ENCODE results near the gene GABRR2.
"Not testable (repeated sequence)": the region's sequence is repeated elsewhere in the genome, so short reads cannot be mapped to it uniquely, and the experiment has no call there.

GABRR2 gene

DNA sequence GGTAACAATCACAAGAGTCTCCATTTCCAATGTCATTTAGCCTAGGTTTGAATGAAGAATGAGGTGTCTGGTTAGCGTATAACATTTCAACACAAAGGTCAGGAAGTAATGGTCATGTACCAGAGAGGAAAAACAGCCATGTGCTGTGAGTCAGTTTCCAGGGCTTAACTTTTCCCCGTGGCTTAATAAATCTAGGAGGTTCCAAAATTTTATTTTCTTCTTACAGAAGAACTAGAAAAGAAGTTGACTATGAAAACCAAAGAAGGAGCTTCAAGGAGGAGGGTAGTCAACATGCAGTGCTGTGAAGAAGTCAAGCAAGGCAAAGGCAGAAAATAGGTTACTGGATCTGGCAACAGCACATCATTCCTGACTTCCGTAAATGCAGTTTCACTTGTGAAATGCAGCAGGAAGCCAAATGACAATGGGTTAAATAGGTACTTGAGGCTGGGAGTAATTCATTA is 8.4 kb upstream of the GABRR2 start:
- DNase-seq = no peak

DNA sequence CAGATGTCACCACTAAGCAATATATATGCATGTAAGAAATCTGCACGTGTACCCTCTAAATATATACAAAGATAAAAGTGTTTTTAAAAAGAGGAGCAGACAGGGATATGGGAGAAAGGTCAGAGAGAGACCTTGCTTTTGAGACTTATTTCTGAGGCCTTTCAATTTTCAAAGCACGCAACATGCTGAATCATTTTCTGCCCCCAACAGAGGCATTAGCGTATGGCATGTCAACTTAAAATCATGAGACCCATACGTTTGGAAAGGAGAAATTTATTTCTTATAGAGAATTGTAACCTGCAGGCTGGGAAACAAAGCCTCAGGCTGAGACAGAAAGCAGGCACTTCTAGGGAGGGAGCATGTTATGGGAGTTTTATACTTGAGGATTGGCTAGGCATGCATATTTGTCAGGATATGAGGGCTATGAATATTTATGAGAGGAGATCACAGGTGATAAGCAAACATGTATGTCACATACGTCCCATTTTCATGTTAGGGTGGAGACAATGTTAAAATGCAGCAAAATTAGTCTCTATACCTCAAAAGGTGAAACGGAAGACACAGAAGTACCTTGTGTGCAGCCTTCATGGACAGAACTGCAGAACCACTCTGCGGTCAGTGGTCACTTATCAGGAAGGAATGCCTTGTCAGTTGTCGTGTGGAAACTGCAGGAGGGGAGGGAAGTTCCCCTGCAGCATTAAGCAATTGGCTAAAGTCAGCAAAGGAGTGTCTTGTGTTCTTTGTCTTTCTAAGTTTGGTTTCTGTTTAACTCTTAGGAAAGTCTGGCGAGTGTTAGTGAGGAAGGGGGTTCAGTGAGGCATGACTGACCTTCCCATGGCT is 6.3 kb upstream of the GABRR2 start:
- DNase-seq = peak; percentile 77

DNA sequence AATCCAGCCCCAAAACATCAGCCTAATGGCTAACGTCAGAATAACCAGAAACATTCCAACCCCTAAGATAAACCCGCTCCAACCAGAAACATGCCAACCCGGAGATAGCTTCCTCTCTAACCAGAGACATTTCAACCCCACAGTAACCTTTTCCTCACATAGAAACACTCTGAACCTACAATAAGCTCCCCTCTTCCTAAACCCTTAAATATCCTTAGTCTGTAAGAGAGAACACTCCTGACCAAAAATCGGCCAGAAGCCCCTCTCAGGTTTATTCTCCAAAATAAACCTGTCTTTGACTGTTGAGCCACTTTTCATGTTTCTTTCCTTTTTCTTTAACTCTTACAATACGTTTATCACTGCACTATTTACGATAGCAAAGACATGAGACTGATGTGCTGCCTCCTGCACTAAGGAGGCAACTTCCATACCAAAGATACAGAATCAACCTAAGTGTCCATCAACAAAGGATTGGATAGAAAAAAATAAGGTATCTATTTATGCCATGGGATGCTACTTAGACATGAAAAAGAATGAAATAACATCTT is 5.0 kb upstream of the GABRR2 start:
- no peak for DNase-seq

DNA sequence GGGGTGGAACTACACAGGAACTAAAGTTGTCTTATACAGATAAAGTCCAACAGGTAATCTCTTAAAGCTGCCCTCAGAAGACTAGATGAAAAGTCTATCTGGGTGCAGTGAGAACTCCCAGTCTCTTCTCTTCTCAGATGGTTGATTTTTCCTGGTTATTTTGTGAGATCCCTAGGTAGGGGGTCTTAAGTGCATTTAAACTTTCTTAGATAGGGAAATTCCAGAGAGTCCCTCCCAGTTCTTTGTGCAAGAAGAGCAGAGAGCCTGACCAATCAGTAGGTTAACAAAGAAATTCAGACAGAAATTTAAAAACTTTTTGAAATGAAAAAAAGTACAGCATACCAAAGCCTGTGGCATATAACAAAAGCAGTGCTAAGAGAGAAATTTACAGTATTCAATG is 2.0 kb upstream of the GABRR2 start:
- no peak for DNase-seq

DNA sequence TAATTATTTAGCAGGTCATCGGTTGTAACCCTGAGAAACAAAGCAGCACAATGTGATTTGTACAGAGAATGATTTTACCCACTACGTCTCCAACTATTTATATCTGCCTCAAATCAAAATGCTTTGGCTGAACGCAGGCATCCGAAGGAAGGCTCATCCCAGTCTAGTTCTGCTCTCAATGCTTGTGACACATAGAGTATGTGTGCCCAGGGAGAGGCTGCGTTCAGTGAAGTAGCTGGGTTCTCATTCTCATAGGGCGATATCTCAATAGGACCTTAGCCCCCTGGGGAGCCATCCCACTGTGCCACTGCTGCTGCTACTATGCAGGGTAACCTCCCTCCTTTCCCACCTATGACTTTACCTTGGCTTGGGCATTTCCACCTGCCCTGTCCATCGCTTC is 407 bp downstream of the GABRR2 start:
- DNase-seq = no peak

DNA sequence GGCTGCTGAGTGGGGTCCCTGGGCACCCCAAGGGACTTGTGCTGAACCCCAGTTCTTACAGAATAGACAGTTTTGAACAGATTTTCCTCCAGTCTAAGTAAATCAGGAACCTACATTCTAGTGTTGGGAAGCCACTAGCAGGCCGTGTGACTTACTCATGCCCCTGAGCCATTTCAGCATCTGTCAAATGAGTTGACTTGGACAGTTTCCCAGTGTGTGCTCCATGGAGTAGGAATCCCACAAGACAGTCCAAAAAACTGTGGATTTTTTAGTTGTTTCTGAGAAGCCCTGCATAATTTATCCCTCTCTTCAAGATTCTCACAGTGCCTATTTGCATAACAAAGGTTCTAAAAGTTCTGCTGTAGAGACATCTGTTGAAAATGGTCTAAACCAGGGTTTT is 2.1 kb downstream of the GABRR2 start:
- DNase-seq = no peak

DNA sequence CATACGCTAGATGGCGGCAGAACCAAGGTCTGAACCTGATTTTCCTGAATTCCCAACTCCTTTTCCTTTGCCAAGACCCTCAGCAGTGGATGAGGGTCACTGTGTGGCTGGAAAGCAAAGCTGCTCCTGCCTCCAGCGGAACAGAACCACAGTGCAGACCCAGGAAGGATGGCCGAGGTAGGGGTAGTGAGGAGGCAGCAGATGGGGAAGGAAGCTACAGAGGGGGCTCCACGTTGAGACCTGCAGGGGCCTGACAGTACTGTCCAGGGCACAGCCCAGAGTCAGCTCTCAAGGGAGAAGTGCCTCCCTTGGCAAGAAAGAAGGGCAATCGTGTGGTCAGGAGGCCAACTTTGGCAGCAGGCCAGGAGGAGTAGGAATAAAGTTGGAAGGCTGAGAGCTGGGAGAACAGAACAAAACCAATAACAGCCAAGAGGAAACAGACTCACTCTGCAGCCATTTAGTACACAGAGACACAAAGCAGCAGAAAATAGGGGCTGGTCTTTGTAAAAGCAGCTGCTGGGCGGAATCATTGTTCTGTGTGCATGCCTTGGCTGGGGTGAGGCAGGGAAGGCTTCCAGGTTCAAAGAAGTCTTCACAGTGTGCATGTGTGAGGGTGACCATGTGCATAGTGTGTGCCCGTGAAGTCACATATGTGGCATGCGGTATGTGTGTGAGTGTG is 3.1 kb downstream of the GABRR2 start:
- DNase-seq = no peak

DNA sequence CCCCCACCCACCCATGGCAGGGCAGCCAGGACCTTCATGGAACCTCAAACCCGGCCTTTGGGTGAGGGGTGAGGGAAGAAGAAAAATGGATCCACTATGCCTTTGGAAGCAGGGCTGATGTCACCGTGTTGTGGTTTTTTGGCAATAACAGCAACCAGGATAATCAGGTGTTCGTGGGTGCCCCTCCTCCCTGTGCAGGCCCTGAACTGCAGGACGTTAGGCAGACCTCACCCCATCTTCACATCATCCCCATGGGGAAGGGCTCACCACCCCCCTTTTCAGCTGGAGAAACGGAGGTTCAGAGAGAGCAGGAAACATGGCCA is 3.6 kb downstream of the GABRR2 start:
- no peak for DNase-seq

DNA sequence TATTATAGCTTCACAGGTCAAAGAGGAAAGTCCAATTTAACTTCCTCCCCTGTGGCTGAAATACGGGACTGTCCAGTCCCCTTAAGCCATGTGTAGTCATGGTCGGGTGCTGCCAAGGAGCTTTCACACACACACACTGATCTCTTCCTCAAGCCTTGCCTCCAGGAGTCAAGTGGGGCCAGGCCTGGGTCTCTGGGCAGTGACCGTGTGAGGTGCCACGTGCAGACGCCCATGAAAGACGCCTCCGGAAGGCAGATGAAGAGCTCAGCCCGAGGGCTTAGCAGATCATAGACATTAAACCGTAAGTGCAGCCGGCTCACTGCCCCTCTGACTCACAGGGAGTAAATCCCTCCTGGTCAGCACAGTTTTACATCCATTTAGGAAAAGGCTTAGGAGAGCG is 4.2 kb downstream of the GABRR2 start:
- DNase-seq = no peak

DNA sequence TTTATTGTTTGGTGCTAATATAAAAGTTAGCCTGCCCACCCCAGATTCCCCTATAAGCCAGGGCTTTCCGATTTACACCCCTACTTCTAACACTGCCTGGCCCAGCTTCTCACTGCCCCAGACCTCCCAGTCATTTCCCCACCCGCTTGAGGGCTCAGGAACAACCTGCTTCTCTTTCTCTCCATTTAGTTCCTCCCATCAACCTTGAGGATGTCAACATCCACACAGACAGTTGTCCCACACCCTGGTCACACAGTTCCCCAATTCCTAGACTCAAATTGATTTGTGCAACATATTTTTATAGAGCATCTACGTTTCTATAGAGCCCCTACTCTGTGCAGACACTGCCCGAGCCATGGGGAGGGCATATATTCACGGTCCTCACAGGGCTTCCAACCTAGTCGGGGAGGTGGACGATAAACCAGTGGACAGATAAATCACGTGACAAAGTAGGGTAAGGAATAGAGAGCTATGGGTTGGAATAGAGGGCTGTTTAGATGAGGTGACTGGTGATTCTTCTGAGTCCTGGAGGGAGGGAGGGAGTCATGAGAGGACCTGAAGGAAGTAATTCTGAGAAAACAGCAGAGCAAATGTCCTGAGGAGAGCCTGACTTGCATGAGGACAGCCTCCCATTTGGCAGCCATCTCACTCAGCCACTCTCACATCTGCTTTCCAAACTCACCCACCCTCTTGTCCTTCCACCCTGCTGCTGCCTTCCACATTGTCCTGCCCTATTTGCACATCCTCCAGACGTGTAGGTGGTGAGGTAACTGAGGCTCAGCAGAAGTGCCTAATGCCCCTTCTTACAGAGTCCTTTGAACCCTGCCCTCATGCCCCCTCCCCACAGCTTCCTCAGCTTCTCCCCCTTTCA is 6.3 kb downstream of the GABRR2 start:
- no peak for DNase-seq

DNA sequence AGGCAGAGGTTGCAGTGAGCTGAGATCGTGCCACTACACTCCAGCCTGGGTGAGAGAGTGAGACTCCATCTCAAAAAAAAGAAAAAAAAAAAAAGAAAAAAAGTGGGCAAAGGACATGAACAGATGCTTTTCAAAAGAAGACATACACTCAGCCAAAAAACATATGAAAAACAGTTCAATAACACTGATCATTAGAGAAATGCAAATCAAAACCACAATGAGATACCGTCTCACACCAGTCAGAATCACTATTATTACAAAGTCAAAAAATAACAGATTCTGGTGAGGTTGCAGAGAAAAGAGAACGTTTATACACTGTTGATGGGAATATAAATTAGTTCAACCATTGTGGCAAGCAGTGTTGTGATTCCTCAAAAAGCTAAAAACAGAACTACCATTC is 10.6 kb downstream of the GABRR2 start:
- DNase-seq = not testable (repeated sequence)

DNA sequence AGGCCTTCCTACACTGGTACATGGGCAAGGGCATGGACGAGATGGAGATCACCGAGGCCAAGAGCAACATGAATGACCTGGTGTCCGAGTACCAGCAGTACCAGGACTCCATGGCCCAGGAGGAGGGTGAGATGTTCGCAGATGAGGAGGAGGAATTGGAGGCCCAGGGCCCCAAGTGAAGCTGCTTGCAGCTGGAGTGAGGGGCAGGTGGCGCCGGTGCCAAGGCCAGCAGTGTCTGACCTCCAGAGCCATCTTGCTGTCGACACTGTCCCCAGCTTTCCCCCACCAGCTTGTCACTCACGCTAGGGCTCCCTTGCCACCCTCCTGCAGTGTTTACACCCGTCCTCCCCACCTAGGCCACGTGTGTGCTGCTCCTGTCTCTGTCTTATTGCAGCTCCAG is 12.2 kb downstream of the GABRR2 start:
- no peak for DNase-seq

DNA sequence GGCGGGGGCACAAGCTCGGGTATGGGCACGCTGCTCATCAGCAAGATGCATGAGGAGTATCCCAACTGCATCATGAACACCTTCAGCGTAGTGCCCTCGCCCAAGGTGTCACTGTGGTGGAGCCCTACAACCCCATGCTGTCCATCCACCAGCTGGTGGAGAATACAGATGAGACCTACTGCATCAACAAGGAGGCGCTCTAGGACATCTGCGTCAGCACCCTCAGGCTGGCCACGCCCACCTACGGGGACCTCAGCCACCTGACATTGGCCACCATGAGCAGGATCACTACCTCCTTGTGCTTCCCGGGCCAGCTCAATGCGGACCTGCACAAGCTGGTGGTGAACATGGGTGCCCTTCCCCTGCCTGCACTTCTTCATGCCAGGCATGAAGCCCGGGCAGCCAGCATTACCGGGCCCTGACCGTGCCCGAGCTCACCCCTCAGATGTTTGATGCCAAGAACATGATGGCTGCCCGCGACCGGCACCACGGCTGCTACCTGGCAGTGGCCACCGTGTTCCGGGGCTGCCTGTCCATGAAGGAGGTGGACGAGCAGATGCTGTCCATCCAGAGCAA is 12.8 kb downstream of the GABRR2 start:
- DNase-seq = no peak

DNA sequence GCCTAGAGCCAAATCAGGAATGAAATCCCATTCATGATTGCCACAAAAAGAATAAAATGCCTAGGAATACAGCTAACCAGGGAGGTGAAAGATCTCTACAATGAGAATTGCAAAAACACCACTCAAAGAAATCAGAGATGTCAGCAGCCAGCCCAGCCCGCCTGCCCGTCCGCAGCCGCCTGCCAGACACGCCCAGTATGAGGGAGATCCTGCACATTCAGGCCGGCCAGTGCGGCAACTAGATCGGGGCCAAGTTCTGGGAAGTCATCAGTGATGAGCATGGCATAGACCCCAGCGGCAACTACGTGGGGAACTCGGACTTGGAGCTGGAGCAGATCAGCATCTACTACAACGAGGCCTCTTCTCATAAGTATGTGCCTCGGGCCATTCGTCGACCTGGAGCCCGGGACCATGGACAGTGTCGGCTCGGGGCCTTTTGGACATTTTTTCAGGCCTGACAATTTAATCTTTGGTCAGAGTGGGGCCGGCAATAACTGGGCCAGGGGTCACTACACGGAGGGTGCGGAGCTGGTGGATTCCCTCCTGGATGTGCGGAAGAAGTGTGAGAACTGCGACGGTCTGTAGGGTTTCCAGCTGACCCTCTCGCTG is 13.4 kb downstream of the GABRR2 start:
- no peak for DNase-seq

DNA sequence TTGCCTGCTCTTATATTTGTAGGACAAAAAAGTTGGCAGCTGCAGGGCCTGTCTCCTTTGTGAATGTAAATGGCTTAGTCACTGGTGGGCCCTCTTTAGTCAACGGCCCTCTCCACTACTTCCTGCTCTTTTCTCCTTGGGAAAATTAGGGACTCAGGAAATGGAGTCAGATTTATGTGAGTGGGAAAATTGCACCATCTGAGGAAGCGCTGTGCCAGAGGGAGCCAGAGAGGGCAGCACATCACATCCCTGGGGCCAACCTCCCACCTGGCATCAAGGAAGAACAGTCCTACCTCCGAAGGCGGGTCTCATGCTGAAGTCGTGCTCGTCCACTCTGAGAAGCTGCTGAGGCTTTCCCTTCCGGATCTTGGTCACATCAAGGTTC is 15.6 kb downstream of the GABRR2 start:
- DNase-seq = no peak

DNA sequence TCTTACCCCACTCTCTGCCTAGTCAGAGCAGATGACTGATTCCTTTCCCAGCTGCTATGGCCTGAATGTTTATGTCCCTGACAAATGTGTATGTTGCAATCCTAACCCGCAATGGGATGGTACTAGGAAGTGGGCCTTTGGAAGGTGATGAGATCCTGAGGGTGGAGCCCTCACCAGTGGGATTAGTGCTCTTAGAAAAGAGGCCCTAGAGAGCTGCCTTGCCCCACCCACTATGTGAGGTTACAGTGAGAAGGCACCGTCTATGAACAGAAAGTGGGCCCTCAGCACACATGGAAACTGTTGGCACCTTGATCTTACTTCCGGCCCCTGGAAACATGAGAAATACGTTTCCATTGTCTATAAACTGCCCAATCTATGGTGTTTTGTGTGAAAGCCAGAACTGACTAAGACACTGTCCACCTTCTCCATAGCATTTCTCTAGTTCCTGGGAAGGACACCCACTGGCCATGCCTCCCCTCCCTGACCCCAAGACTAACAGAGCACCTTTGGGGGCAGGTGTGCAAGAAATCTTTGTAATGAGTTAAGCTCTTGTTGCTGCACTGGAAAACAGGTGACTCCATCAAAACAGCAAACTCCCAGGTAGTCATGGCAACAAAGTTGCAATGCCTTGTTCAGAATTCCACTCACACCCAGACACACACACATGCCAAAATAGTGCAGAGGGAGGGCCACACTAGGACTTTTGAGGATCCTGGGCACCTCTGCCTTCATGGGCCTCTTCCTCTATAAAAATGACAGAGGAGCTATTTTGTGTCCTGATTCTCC is 16.2 kb downstream of the GABRR2 start:
- DNase-seq = no peak

DNA sequence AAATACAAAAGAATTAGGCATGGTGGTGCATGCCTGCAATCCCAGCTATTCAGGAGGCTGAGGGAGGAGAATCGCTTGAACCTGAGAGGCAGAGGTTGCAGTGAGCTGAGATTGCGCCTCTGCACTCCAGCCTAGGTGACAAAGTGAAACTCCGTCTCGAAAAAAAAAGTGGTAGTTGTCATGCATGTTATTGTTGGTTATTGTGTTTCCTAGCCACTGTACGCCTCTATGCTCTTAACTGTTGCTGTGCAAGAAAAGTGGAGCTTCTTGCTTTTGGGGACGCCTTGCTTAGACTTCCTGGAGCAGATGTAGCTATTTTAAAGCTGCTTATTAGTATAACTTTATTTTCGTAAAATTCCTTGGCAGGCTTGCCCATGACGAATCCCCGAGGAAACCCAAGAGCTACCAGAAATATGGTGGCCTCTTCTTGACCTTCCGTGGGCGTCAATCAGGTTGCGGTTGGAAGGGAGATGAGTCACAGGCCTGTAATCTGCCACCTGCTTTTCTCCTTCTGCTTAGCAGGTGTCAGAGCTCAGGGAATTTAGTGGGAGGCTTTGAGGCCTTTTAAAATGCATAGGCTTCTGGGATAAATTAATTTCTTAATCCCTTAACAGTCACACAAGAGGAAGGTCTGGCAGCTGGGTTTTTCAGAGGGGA is 17.3 kb downstream of the GABRR2 start:
- DNase-seq = peak; percentile 20

DNA sequence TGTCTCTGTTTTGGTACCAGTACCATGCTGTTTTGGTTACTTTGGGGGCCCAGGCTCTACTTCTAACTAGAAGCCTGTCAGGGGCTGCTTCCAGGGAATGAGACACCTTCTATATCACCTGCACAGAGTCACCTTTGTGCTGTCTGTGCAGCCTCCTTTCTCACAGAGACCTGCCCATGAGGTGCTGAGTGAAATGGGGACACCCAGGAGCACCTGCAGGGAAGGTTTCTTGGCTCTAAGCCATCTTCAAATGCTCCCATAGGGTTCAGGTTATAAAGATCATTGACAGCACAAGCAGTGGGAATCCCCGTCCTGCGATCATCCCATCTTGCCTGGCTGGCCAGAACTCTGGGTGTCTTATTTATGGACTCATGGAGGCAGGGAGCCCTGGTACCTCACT is 19.1 kb downstream of the GABRR2 start:
- DNase-seq = no peak

DNA sequence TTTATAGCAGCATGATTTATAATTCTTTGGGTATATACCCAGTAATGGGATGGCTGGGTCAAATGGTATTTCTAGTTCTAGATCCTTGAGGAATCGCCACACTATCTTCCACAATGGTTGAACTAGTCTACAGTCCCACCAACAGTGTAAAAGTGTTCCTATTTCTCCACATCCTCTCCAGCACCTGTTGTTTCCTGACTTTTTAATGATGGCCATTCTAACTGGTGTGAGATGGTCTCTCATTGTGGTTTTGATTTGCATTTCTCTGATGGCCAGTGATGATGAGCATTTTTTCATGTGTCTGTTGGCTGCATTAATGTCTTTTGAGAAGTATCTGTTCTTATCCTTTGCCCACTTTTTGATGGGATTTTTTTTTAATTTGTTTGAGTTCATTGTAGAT is 20.0 kb downstream of the GABRR2 start:
- DNase-seq = not testable (repeated sequence)

DNA sequence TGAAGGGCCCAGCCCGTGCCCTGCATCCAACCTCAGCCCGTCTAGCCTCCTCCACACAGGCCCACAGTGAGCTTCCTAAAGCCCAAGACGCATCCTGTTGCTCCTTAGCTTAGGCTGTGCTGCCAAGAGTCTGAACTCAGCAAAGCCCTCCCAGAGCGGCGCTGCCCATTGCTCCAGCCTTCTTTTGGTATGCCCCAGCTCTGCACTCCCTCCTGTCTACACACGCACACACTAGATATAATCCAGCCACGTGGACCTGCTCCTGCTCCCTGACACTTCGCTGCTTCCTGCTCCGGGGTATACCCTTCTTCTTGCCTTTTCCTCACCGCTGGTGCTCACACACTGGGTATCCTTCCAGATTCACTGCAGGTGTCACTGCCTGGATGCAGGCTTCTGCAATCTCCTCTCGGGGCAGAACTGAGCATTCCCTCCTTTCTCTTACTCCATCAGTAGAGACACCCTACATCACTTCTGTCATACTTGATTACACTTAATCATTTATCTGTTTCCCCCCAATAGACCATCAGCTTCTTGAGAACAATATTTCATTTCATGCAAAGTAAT is 23.8 kb downstream of the GABRR2 start:
- DNase-seq = no peak
